Vagina (tissue), 2 donors: ENCODE results near the gene SCN8A.

Experiments used
- POLR2AphosphoS5 ChIP-seq, 2 donors: sonication (generic); formaldehyde crosslinking; IDR thresholded peaks; one replicate each; pipeline ENCODE4 v1.9.0; 2017; ENCODE audit warnings: antibody characterized with exemption in 2 of 2, mild to moderate bottlenecking in 2 of 2, low read depth in 1 of 2; ENCODE audit not compliant: insufficient read depth in 1 of 2
- TF ChIP-seq, protein P1 (sequence below), 3 experiments: fragments of 450-650 bp in 2 of 3; fragments of 200-600 bp in 1 of 3; sonication (generic) in 1 of 3; IDR thresholded peaks; one replicate each; pipeline ENCODE4 v1.5.1; 2017 to 2019; ENCODE audit warnings: antibody characterized with exemption in 3 of 3, mild to moderate bottlenecking in 2 of 3, moderate library complexity in 2 of 3

DNA sequence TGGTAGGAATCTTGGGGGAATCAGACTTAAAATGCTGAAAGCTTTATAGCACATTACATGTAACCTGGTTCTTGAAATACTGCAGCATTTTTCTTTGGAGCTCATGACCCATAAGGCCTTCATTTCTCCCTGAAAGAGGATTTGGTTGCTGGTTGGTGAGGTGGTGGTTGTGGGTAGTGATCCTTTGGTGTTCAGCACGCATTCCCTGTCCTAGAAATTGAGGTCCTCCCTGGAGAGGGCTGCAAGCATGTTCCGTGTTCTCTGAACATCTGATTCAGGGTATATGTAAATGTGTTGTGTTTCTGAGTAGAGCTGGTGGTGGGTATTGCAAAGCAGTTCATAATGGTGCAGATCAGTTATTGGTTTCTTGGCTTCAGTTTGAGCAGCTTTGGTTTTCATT lies 2.0 kb downstream of the SCN8A start:
- TF ChIP-seq, protein P1, sequence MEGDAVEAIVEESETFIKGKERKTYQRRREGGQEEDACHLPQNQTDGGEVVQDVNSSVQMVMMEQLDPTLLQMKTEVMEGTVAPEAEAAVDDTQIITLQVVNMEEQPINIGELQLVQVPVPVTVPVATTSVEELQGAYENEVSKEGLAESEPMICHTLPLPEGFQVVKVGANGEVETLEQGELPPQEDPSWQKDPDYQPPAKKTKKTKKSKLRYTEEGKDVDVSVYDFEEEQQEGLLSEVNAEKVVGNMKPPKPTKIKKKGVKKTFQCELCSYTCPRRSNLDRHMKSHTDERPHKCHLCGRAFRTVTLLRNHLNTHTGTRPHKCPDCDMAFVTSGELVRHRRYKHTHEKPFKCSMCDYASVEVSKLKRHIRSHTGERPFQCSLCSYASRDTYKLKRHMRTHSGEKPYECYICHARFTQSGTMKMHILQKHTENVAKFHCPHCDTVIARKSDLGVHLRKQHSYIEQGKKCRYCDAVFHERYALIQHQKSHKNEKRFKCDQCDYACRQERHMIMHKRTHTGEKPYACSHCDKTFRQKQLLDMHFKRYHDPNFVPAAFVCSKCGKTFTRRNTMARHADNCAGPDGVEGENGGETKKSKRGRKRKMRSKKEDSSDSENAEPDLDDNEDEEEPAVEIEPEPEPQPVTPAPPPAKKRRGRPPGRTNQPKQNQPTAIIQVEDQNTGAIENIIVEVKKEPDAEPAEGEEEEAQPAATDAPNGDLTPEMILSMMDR (IDR thresholded peaks at IDR 0.05), result no peak
- no peak for TF ChIP-seq POLR2AphosphoS5 (IDR thresholded peaks at IDR 0.05; ENCODE audit: insufficient read depth in 1 of 2, low read depth in 1 of 2)
